Stimulated activated CD4-positive, alpha-beta T cell treated with anti-CD3 and anti-CD28 coated beads, Interleukin-4, amount 100 ng/mL, for 1 hour (primary cell): ENCODE measurements around the gene MUC5B.

Experiments
- DNase-seq: peaks from one replicate; pipeline ENCODE4 v3.0.0-alpha.2; 2020

Gene MUC5B

DNA sequence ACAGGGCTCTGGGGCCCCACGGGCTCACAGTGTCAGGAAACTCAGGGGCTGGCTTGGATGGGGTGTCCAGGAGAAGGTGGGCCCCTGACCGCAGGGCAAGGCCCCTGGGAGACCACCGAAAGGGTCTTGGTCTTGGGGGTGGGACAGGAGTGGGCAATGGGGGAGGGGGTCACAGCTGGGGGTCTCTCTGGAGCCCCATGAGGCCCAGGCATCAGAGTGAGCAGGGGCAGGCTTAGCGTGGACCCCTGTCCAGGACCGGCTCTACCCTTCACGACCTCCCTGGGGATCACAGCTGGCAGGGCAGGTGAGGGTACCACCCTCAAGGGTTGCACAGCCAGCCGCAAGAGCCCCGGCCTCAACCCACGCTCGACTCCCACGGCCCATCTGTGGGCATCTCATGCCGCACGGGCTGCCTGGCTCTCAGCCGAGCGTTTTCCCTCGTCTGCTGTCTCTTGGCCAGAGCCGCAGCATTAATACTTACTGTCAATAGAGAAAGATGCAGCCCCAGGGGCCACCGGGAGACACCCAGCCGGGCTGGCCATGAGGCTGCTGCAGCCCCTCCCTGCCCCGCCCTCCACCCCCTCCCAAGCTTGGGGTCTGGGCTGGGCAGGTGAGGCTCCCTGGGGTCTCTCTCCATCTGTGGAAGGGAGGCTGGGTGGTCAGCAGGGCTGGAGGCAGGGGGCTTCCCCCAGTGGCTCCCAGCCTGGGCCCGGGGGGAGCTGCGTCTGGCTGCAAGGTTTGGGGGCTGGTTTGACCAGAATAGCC, 662 bp downstream of the MUC5B start:
- DNase-seq = no peak

DNA sequence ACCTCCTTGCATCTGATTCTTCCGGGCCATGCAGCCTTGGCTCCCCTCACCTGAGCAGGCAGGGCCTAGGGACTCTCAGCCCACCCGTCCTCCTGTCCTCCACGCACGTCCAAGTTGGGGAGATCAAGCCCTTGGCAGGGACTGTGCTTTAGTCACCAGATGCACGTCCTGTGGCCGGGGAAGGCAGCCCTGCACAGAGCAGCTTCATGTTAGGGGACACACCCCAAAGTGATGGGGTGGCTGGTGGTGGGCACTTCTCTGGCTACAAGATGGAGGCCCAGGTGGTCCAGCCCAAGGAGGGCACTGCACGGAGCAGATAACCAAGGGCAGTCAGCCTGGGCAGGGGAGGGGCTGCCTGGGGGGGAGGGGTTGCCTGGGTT, 1.2 kb downstream of the MUC5B start:
- DNase-seq = no peak

DNA sequence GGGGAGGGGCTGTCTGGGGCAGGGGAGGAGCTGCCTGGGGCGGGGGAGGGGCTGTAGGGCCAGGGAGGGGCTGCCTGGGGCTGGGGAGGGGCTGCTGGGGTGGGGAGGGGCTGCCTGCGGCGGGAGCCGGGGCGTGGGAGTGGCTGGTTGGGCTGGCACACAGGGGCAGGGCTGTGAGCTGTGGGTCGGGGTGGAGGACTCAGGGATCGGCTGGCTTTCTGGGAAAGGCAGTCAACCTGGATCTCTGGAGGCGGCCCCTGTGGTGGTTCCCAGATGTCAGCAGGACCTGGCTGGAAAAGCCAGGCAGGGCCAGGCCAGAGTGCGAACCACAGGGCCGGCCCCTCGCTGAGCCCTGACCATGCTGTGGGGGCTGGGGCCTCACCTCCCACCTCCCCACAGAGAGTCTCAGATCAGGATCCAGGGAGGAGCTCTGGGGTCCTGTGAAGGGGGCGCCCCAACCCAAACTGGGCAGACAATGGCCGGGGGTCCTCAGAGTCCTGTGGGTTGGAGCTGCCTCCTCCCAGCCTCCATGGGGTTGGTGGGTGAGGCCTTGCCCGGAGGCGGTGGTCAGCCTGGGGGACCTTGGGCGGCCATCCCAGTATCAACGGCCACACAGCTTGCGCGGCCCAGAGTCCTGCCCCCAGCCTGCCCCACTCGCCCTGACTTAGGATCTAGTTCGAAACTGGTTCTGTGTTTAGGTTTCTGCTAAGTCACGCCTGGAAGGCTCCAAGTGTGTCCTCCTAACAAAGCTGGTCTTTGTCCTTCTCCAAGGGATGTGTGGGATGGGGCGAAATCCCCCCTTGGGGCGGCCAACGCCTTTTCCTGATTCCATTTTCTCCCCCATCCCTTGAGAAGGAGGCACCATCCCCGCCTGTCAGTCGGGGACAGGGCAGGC, 1.9 kb downstream of the MUC5B start:
- no peak for DNase-seq

DNA sequence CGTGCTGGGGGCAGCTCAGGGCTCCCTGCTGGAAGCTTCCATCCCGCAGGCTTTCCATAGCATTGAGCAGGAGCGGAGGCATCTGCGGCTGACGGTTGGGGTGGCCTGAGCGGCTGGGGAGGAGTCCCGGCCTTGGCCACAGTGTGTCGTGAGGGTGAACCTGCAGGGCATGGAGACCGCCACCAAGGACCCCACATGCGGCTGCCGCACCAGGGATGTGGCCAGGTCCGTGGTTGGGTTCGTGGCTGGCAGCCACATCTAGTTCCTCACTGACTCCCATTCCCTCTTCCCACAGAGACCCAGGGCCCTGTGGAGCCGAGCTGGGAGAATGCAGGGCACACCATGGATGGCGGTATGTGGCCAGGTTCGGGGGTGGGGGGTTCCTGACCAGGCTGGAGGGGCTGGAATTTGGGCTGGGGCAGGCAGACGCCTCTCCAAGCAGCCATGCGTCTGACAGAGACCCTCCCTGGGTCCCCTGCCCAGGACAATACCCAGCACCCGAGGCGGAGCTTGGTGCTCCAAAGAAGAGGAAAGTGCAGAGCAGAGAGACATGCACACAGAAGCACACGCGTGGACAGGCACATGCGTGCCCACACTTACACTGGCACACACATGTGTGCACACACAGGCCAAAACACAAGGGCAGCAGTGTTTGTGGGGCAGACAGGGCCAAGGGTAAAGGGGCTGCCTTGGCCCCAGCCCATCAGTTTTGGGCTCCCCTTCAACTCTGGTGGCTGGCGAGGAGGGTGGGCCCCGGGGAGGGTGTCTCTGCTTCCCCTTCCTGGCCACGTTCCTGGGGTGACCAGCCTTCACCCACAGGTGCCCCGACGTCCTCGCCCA, 2.7 kb downstream of the MUC5B start:
- no peak for DNase-seq

DNA sequence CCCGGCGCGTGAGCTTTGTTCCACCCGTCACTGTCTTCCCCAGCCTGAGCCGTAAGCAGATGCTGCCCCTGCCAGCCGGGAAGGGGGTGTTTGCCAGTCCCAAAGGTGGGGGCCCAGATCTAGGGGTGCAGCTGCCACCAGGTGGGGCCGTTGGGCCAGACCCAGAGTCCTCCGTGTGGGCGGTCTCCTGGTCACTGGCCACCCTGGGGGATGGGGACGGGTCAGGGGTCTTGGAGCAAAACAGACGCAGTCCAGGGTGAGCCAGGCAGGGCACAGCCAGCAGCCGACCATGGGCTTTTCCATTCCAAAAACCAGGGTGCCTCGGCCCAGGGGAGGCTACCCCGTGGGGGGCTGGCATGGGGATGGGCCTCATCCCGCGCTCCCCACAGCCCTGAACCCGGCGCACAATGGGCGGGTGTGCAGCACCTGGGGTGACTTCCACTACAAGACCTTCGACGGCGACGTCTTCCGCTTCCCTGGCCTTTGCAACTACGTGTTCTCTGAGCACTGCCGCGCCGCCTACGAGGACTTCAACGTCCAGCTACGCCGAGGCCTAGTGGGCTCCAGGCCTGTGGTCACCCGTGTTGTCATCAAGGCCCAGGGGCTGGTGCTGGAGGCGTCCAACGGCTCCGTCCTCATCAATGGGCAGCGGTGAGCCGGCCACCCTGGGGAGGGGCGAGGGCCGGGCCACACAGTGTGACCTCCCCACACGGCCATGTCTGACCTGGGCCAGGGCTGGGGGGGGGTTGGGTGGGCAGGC, 3.5 kb downstream of the MUC5B start:
- DNase-seq = no peak

DNA sequence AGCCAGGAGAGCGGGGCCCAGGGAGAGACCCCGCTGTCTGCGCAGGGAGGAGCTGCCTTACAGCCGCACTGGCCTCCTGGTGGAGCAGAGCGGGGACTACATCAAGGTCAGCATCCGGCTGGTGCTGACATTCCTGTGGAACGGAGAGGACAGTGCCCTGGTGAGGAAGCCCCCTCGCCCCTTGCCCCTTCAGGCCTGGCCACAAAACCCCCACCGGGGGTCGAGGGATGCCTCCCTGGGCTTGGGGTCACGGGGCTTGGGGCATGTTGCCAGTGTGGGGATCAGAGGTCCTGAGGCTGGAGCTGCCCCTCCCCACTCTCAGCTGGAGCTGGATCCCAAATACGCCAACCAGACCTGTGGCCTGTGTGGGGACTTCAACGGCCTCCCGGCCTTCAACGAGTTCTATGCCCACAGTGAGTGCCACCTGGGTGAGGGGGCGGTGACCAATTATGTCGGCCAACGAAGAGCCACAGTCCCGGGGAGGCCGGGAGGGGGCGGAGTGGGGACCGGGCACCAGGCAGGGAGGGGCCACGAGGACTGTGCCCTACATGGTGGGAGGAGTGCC, 4.2 kb downstream of the MUC5B start:
- no peak for DNase-seq

DNA sequence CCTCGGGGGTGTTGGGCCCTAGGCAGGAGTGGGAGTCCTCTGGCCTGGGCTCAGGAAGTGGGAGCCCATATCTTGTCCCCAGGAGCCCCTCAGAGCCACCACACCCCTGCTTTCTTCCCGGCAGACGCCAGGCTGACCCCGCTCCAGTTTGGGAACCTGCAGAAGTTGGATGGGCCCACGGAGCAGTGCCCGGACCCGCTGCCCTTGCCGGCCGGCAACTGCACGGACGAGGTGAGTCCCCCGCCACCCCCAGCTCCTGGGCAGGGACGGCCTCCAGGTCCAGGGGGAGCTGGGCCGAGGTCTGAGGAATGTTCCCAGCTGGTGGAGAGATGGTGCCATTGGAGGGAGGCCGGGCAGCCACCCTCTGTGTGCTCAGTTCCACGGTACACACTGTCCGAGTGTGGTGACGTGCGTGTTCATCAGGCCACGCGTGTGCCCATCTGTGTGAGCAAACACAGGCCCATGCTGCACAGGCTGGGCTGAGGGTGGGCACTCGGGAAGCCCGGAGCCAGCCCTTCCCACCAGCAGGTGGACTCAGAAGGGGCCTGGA, 4.8 kb downstream of the MUC5B start:
- DNase-seq = no peak

DNA sequence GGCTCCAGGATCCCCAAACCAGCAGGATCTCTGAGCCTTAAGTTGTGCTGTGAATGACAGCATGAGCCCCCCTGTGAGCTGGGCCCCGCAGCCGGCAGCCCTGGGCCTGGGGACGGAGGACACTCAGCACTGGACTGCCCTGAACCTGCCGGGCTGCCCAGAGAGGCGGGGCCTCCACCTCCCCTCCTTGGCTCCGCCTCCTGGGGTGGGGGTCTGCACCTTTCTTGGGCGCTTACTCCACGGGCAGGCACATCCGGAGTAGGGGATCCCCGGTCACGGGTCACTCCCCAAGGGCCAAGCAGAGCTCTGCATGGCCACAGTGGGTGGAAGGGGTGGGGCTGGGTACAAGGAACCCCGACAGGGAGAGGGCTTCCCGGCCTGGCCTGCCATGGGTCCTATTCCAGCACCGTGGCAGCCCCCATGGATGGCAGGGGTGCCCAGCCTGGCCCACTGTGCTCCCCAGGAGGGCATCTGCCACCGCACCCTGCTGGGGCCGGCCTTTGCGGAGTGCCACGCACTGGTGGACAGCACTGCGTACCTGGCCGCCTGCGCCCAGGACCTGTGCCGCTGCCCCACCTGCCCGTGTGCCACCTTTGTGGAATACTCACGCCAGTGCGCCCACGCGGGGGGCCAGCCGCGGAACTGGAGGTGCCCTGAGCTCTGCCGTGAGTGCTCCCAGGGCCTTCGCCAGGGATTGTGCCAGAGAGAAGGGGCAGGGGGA, 5.4 kb downstream of the MUC5B start:
- DNase-seq = no peak

DNA sequence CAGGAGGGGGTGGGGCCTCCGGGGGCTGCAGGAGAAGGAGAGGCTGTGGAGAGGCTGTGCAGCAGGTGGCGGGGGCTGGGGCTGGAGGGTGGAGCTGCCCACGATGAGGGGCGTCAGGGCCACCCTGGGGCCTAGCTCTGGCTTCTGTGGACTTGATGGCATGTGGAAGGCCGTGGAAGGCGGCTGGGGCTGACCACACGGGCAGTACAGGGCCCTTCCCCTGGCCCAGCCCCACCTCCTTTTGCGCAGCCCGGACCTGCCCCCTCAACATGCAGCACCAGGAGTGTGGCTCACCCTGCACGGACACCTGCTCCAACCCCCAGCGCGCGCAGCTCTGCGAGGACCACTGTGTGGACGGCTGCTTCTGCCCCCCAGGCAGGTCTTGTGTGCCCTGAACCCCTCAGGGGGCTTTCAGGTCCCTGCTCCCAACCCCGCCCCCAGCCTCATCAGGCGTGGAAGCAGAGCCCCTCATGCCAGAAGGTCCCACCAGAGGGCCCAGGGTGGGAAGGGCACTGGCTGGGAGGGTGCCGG, 6.1 kb downstream of the MUC5B start:
- DNase-seq = no peak

DNA sequence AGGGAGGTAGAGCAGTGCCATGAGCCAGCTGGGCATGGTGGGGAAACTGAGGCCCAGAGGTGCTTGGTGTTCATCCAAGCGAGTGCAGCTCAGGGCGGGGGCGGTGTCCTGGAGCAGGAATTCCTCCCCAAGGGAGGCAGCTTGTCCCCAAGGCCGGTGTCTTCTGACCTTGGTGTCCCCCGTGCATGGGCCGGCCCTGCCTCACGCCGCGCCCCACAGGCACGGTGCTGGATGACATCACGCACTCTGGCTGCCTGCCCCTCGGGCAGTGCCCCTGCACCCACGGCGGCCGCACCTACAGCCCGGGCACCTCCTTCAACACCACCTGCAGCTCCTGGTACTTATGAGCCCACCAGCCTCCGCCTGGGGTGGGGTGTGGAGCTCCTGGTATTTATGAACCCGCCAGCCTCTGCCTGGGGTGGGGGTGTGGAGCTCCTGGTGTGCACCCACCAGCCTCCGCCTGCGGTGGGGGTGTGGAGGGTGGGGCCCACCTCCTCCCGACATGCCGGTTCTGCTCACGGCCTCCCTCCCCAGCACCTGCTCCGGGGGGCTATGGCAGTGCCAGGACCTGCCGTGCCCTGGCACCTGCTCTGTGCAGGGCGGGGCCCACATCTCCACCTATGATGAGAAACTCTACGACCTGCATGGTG, 6.7 kb downstream of the MUC5B start:
- DNase-seq = no peak

DNA sequence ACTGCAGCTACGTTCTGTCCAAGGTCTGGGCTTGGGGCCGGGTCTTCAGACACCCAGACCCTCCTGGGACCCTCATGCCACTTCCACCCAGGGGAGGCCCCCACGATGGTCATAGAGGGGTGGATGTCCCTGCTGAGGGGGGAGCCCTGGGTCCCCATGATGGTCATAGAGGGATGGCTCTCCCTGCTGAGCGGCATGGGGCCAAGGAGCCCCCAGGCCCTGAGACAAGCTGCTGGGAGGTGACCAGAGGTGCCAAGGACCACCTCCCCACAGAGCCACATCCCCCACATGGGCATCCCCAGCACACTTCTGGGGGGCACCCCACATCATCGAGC, 7.2 kb downstream of the MUC5B start:
- no peak for DNase-seq

DNA sequence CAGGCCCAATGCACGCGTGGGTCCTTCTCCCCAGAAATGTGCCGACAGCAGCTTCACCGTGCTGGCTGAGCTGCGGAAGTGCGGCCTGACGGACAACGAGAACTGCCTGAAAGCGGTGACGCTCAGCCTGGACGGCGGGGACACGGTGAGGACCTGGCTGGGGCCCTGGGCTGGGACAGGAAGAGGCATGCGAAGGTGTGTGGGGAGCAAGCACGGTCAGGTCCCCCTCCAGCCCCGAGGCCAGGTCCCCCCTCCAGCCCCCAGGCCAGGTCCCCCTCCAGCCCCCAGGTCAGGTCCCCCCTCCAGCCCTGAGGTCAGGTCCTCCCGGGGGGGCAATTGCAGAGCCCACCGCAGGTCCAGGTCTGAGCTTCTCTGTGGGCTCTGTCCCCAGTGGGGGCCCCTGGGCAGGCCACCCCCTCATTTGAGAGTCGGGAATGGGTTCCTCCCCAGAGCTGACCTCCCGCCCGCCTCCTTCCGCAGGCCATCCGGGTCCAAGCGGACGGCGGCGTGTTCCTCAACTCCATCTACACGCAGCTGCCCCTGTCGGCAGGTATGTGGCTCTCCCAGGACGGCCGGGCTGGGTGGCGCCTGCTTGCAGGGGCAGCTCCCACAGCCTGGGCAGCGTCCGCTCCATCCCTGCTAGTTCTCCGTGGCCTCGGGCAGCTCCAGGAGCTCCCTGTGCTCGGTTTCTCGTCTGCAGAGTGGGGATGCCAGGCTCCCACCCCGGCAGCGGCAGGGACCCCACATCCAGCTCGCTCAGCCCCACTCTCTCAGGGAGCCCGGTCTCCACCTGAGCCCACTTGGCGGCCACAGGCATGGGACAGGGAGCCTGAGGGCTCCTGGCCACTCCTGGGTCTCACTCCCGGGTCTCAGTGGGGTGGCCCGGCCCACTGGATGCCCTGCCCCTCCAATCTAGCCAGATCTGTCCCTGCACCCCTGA, 7.9 kb downstream of the MUC5B start:
- no peak for DNase-seq

DNA sequence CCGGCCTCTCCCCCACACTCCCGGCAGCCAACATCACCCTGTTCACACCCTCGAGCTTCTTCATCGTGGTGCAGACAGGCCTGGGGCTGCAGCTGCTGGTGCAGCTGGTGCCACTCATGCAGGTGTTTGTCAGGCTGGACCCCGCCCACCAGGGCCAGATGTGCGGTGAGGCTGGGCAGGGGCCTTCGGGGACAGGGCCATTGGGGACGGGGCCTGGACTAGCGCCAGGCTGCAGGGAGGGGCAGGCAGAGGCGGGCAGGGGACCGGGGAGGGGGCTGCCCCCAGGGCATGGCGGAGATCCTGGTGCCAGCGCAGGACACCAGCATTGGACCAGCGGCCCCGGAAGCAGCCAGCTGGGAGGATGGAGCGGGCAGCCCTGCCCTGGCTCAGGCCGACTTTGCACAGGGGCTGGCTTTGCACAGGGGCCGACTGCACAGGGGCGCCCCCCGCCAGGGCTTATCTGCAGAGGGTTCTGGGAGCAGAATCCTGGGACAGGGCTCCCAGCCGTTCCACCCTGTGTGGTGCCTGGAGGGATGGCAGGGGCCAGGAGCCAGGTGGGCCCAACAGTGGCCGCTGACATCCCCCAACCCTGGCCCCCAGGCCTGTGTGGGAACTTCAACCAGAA, 8.6 kb downstream of the MUC5B start:
- no peak for DNase-seq

DNA sequence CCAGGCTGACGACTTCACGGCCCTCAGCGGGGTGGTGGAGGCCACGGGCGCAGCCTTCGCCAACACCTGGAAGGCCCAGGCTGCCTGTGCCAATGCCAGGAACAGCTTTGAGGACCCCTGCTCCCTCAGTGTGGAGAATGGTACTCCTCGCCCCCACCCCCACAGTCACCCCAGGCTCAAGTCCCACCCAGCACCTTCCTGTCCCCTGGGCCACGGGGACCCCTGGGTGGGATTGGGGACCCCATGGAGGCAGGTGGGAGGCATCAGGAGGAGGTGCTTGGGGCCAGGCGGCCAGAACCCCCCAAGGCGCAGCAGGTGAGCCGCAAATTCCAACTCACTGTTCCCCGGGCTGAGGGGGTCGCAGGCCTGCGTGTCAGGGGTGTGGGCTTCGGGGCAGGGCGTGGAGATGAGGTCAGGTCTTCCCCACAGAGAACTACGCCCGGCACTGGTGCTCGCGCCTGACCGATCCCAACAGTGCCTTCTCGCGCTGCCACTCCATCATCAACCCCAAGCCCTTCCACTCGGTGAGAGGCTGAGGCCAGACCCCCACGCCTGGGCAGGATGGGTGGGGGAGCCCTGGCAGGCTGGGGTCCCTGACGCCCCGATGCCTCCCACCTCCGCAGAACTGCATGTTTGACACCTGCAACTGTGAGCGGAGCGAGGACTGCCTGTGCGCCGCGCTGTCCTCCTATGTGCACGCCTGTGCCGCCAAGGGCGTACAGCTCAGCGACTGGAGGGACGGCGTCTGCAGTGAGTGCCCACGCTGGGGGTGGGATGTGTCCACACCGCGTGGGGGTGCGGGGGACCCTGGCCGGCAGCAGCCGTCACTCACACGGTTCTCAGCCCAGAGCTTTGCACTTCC, 9.4 kb downstream of the MUC5B start:
- no peak for DNase-seq

DNA sequence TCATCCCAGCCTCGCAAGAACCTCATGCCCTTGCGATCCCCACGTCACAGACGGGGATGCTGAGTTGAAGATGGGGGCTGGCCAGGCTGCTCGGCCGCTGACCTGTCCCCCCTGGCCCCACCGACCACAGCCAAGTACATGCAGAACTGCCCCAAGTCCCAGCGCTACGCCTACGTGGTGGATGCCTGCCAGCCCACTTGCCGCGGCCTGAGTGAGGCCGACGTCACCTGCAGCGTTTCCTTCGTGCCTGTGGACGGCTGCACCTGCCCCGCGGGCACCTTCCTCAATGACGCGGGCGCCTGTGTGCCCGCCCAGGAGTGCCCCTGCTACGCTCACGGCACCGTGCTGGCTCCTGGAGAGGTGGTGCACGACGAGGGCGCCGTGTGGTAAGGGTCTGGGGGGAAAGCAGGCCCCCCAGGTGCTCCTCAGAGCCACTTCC, 10.0 kb downstream of the MUC5B start:
- no peak for DNase-seq

DNA sequence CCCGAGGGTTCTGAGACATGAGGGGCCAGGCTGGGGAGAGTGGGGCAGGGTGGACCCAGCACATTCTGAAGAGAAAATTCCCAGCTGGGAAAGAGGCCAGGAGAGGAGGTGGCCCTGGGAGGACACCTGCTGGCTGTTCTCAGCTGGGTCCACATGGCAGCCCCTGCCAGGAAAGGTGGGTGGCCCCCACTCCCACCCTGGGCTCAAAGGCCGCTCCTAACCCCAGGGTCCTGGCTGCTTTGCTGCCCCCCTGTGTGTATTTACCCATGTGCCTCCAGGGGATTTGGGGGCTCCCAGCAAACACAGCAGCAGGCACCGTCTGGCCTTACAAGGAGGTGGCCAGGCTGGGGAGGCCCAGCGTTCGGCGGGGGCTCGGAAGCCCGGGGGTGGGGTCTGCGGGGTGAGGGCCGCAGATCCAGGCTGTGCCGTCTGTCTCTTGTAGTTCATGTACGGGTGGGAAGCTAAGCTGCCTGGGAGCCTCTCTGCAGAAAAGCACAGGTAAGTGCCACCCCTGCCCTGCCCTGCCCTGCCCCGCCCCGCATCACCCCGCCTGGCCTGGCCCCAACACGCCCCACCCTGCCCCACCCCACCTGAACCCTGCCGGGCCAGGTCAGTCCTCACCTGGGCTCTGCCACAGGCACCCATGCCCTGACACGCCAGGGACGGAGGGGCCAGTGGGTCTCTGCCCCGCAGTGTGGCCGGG, 10.6 kb downstream of the MUC5B start:
- no peak for DNase-seq

DNA sequence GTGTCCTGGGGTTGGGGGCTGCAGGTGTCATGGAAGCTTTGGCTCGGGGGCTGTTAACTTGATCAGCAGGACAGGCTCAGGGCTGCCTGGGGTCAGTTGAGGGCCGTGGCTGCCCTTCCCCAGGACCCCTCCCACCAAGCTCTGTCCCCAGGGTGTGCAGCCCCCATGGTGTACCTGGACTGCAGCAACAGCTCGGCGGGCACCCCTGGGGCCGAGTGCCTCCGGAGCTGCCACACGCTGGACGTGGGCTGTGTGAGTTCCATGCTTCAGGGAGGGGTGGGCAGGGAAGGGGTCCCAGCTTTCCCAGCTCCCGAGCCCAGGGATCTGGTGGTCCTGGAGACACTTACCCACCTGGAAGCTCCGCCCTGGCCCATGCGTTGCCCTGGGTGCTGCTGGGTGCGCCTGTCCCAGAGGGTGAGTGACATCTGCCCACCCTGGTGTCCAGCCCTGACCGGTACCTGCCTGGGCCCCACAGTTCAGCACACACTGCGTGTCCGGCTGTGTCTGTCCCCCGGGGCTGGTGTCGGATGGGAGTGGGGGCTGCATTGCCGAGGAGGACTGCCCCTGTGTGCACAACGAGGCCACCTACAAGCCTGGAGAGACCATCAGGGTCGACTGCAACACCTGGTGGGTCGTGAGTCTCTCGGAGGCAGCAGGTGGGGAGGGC, 11.3 kb downstream of the MUC5B start:
- DNase-seq = no peak
